PC-3 (cell line): ENCODE data around the gene ADTRP. TPM values are rescaled to one million over a fixed set of nuclear protein-coding genes. Genes with fewer than 3 reads are reported as not detected.

Experiments
- ATAC-seq: fragments of 200-7000 bp; cut with Tn5 transposase; 2 replicates; pipeline ENCODE4 v1.9.1; 2020; ENCODE audit warnings: mild to moderate bottlenecking, moderate library complexity
- BruUV-seq: library from RNA; stranded (reverse); fragments of 400-500 nt; replicated peaks from 2 replicates; lab custom pipeline; 2021; lab: Mats Ljungman, UMichigan
- CTCF ChIA-PET: fragments of 300-600 bp; sonication (Branson Sonifier 250); formaldehyde crosslinking; loops from one replicate; lab custom pipeline; 2022; ENCODE audit warnings: antibody characterized with exemption; lab: Charles Lee
- POLR2A ChIA-PET: fragments of 300-600 bp; sonication (Branson Sonifier 250); formaldehyde crosslinking; loops from one replicate; lab custom pipeline; 2022; ENCODE audit warnings: antibody characterized with exemption; ENCODE audit not compliant: unreplicated experiment; lab: Charles Lee
- DNase-seq: peaks from one replicate; pipeline ENCODE4 v3.0.0-alpha.2; 2015
- H2AFZ ChIP-seq: fragments of 300-600 bp; sonication (generic); 2 replicates; pipeline ENCODE4 v1.6.0; 2016; ENCODE audit warnings: antibody characterized with exemption, low read length
- H3F3A ChIP-seq: fragments of 300-600 bp; sonication (generic); one replicate; pipeline ENCODE4 v1.6.0; 2017; ENCODE audit warnings: antibody characterized with exemption, low read length, control low read depth, mild to moderate bottlenecking; ENCODE audit not compliant: unreplicated experiment
- H3K27ac ChIP-seq: fragments of 300-600 bp; sonication (generic); 2 replicates; pipeline ENCODE4 v1.5.1; 2016; ENCODE audit warnings: mild to moderate bottlenecking, low read length
- H3K27me3 ChIP-seq: fragments of 300-600 bp; sonication (generic); 2 replicates; pipeline ENCODE4 v1.6.1; 2016; ENCODE audit warnings: low read length, mixed read lengths
- H3K36me3 ChIP-seq: fragments of 300-600 bp; sonication (generic); 2 replicates; pipeline ENCODE4 v1.6.1; 2016; ENCODE audit warnings: low read depth, mixed run types, low read length, mixed read lengths
- H3K4me1 ChIP-seq: fragments of 300-600 bp; sonication (generic); 2 replicates; pipeline ENCODE4 v1.5.1; 2016; ENCODE audit warnings: low read length; ENCODE audit not compliant: insufficient read depth
- H3K4me2 ChIP-seq: fragments of 300-600 bp; sonication (generic); 2 replicates; pipeline ENCODE4 v1.6.0; 2016; ENCODE audit warnings: low read length
- H3K4me3 ChIP-seq: fragments of 300-600 bp; sonication (generic); 2 replicates; pipeline ENCODE4 v1.5.1; 2016; ENCODE audit warnings: mild to moderate bottlenecking, low read length, mixed read lengths
- H3K79me2 ChIP-seq: fragments of 300-600 bp; sonication (generic); 2 replicates; pipeline ENCODE4 v1.6.1; 2017; ENCODE audit warnings: low read length, mixed read lengths
- H3K9ac ChIP-seq: fragments of 300-600 bp; sonication (generic); 2 replicates; pipeline ENCODE4 v1.6.0; 2016; ENCODE audit warnings: mild to moderate bottlenecking, low read length
- H3K9me2 ChIP-seq: fragments of 300-600 bp; sonication (generic); replicated peaks from 2 replicates; pipeline ENCODE4 v1.6.1; 2016; ENCODE audit warnings: mixed run types, low read length, mixed read lengths
- H3K9me3 ChIP-seq: fragments of 300-600 bp; sonication (generic); 2 replicates; pipeline ENCODE4 v1.6.1; 2016; ENCODE audit warnings: low read length, mixed read lengths
- H4K20me1 ChIP-seq: fragments of 300-600 bp; sonication (generic); 2 replicates; pipeline ENCODE4 v1.6.1; 2016; ENCODE audit warnings: low read length, mixed read lengths
- EZH2 ChIP-seq: fragments of 300-600 bp; sonication (generic); IDR thresholded peaks from one replicate; pipeline ENCODE4 v1.6.1; 2017; ENCODE audit warnings: antibody characterized with exemption, mild to moderate bottlenecking, low read length; ENCODE audit not compliant: unreplicated experiment
- EZH2phosphoT487 ChIP-seq: fragments of 300-600 bp; sonication (generic); IDR thresholded peaks from 2 replicates; pipeline ENCODE4 v1.6.1; 2018; ENCODE audit warnings: mild to moderate bottlenecking, antibody characterized with exemption, low read length, borderline replicate concordance
- intact Hi-C: fragments of 100-400 bp; cut with micrococcal nuclease; formaldehyde crosslinking; loops from 2 replicates; pipeline ENCODE4 v1.9.0; 2023
- total RNA-seq: library from RNA; depleted of rRNA; stranded (reverse); fragments of >200 nt; gene quantifications from 2 replicates; pipeline ENCODE4 v1.2.3, GENCODE V29; 2014
- TF ChIP-seq, protein P1 (sequence below): fragments of 300-600 bp; sonication (generic); conservative IDR thresholded peaks from 2 replicates; pipeline ENCODE4 v1.5.1; 2017; ENCODE audit warnings: antibody characterized with exemption, low read depth, mild to moderate bottlenecking, low read length

The ADTRP gene
- total RNA-seq, 1 experiment from 2014 or later = not detected

DNA sequence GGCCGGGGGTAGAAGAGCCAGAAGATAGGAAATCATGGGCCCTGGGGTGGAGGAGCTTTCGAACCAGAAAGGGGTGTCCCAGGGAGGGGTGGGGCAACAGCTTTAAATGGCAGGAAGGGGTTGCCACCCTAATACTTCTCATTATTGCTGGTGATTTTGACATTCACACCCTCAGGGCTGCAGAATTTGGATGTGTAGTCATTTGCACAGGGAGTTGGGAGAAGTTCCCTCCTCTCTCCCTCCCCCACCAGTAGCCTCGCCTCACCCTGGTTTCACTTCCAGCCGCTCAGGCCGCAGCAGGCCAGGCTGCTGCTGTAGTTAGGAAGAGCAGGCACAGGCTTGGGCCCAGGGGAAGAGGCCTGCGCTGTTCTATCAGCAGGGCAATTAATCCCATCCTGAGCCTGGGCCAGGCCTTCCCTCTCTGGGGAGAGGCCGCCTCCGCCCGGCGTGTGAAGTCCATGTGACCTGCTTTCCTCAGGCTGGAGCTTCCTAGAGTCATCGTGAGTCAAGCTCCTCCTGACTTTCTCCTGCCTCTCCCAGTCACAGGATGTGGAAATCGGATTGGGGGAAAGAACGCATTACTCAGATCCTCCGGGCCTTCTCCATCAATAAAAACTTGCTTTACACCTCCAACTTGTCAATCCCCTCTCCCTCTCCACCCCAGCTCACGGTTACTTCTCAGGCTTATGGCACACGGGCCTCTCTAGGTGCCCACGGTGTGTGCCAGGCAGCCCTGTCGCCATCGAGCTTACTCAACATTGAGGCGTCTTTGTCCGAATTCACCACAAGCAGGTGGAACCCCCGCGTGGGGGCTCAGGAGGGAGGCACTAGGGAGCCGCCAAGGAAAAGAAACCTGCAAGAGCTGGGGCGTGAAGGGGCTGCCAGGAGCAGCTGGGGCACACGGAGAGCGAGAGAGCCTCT, 7.8 kb downstream of the ADTRP start:
- H3K36me3 ChIP-seq = no peaks in the 10 kb centered on the region
- H3K27ac ChIP-seq = peak overlapping the region; percentile 97
- peak overlapping the region; percentile 78 for H3K9ac ChIP-seq
- TSS peak; percentile 96 for BruUV-seq
- H3K27me3 ChIP-seq = no peaks in the 10 kb centered on the region
- ATAC-seq (peak; percentile 83), DNase-seq (peak; percentile 98)
- no peaks in the 10 kb centered on the region for H4K20me1 ChIP-seq
- TF ChIP-seq, protein P1, sequence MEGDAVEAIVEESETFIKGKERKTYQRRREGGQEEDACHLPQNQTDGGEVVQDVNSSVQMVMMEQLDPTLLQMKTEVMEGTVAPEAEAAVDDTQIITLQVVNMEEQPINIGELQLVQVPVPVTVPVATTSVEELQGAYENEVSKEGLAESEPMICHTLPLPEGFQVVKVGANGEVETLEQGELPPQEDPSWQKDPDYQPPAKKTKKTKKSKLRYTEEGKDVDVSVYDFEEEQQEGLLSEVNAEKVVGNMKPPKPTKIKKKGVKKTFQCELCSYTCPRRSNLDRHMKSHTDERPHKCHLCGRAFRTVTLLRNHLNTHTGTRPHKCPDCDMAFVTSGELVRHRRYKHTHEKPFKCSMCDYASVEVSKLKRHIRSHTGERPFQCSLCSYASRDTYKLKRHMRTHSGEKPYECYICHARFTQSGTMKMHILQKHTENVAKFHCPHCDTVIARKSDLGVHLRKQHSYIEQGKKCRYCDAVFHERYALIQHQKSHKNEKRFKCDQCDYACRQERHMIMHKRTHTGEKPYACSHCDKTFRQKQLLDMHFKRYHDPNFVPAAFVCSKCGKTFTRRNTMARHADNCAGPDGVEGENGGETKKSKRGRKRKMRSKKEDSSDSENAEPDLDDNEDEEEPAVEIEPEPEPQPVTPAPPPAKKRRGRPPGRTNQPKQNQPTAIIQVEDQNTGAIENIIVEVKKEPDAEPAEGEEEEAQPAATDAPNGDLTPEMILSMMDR = no peak
- no peak for TF ChIP-seq EZH2phosphoT487
- TF ChIP-seq EZH2 = no peak
- H3F3A ChIP-seq = peaks cover 20% of the 10 kb centered on the region
- H3K4me1 ChIP-seq = peaks cover 71% of the 10 kb centered on the region
- intact Hi-C loops = loop anchor here (5.0 kb wide), 2 partner anchors 86 to 721 kb away; no protein-coding TSS in a partner anchor
- ChIA-PET POLR2A (interaction anchor here (0.5 to 1.0 kb wide), 6 partner anchors 169 to 762 kb away, joined by 3 to 9 read pairs (median 4); no protein-coding TSS in a partner anchor), CTCF (interaction anchor here (0.5 kb wide), 1 partner anchor 85 kb away, joined by 4 read pairs; no protein-coding TSS in a partner anchor)
- no peaks in the 10 kb centered on the region for H3K79me2 ChIP-seq
- H3K9me2 ChIP-seq = no peaks in the 10 kb centered on the region
- H3K4me2 ChIP-seq = peak overlapping the region; percentile 74
- peak overlapping the region; percentile 56; the same call in 1 of the 2 replicates for H2AFZ ChIP-seq
- H3K4me3 ChIP-seq = peak overlapping the region; percentile 29; the same call in 1 of the 2 replicates
- no peaks in the 10 kb centered on the region for H3K9me3 ChIP-seq

GRCh38 chr6:11769811-11770545, 8.6 kb downstream of the ADTRP start:
- Histone ChIP-seq H3K27ac (peak overlapping the region; percentile 97), H3K36me3 (no peaks in the 10 kb centered on the region), H2AFZ (peak overlapping the region; percentile 56; the same call in 1 of the 2 replicates), H3F3A (peaks cover 24% of the 10 kb centered on the region), H3K4me1 (peaks cover 77% of the 10 kb centered on the region), H3K27me3 (no peaks in the 10 kb centered on the region), H3K9ac (peak overlapping the region; percentile 78), H3K9me2 (no peaks in the 10 kb centered on the region), H3K9me3 (no peaks in the 10 kb centered on the region), H3K79me2 (no peaks in the 10 kb centered on the region), H4K20me1 (no peaks in the 10 kb centered on the region), H3K4me3 (peak overlapping the region; percentile 29; the same call in 1 of the 2 replicates), H3K4me2 (peak overlapping the region; percentile 72)
- no TSS peak for BruUV-seq
- DNase-seq = peak; percentile 10
- ChIA-PET CTCF (no interaction called here), POLR2A (interaction anchor here (0.7 kb wide), 1 partner anchor 517 kb away, joined by 10 read pairs; no protein-coding TSS in a partner anchor)
- TF ChIP-seq EZH2 (no peak), EZH2phosphoT487 (no peak)
- TF ChIP-seq, protein P1 = no peak
- intact Hi-C loops = loop anchor here (5.0 kb wide), 2 partner anchors 87 to 722 kb away; no protein-coding TSS in a partner anchor
- ATAC-seq = no peak
